HEK293 (cell line): ENCODE data around the gene PACRG.

Experiments
- CTCF ChIA-PET: fragments of 350-600 bp; formaldehyde crosslinking; extraction: SDS; loops from one replicate; lab custom pipeline; 2021; ENCODE audit warnings: antibody characterized with exemption; lab: Yijun Ruan, JAX
- POLR2A ChIA-PET: fragments of 300-600 bp; formaldehyde crosslinking; extraction: SDS; loops from one replicate; lab custom pipeline; 2020; ENCODE audit warnings: antibody characterized with exemption, inconsistent platforms; lab: Yijun Ruan, JAX
- H3K27ac ChIP-seq: fragments of 200-500 bp; sonication (Bioruptor generic); 2 replicates; pipeline ENCODE4 v1.5.1; 2014; ENCODE audit warnings: low read depth, low read length, control low read depth, inconsistent platforms; ENCODE audit errors: extremely low read depth
- H3K36me3 ChIP-seq, 2 experiments: fragments of 200-500 bp in 1 of 2; sonication (Bioruptor generic) in 1 of 2; 1 replicate in 1 of 2; 2 replicates in 1 of 2; pipeline ENCODE4 v1.5.1; 2014 to 2017; ENCODE audit warnings: inconsistent platforms in 2 of 2, low read length in 2 of 2; ENCODE audit not compliant: control insufficient read depth in 2 of 2, insufficient read depth in 1 of 2
- H3K4me1 ChIP-seq: fragments of 200-500 bp; sonication (Bioruptor generic); 2 replicates; pipeline ENCODE4 v1.5.1; 2014; ENCODE audit warnings: mild to moderate bottlenecking, low read length, inconsistent platforms; ENCODE audit not compliant: control insufficient read depth, insufficient read depth
- H3K4me3 ChIP-seq: 2 replicates; pipeline ENCODE4 v1.5.1; 2011; ENCODE audit warnings: low read depth, mild to moderate bottlenecking, control low read depth, low read length, moderate library complexity
- H3K9me3 ChIP-seq: fragments of 200-500 bp; sonication (Bioruptor generic); 2 replicates; pipeline ENCODE4 v1.5.1; 2014; ENCODE audit warnings: low read depth, low read length, inconsistent platforms; ENCODE audit not compliant: control insufficient read depth, insufficient read depth
- AEBP2 ChIP-seq: fragments of 450-650 bp; formaldehyde crosslinking; IDR thresholded peaks from 2 replicates; pipeline ENCODE4 v1.5.1; 2016; ENCODE audit warnings: missing biosample characterization, missing genetic modification characterization, borderline replicate concordance
- HOXA7 ChIP-seq: sonication (generic); formaldehyde crosslinking; IDR thresholded peaks from 2 replicates; pipeline ENCODE4 v1.8.1; 2022; ENCODE audit warnings: missing genetic modification reagents, borderline replicate concordance
- KLF7 ChIP-seq: fragments of 450-650 bp; formaldehyde crosslinking; IDR thresholded peaks from 2 replicates; pipeline ENCODE4 v1.5.1; 2016; ENCODE audit warnings: missing biosample characterization, missing genetic modification characterization, borderline replicate concordance
- PRDM1 ChIP-seq: fragments of 450-650 bp; formaldehyde crosslinking; IDR thresholded peaks from 2 replicates; pipeline ENCODE4; 2016; ENCODE audit warnings: missing biosample characterization, missing genetic modification characterization
- PRDM2 ChIP-seq: fragments of 450-650 bp; formaldehyde crosslinking; IDR thresholded peaks from 2 replicates; pipeline ENCODE4 v1.5.1; 2016; ENCODE audit warnings: missing biosample characterization, missing genetic modification characterization, borderline replicate concordance
- SETDB1 ChIP-seq: IDR thresholded peaks from one replicate; pipeline ENCODE4 v1.6.1; 2017; ENCODE audit warnings: mild to moderate bottlenecking, low read length, moderate library complexity, mixed read lengths; ENCODE audit not compliant: insufficient read length
- TSHZ1 ChIP-seq: fragments of 450-650 bp; formaldehyde crosslinking; IDR thresholded peaks from 2 replicates; pipeline ENCODE4 v1.5.1; 2016; ENCODE audit warnings: missing biosample characterization, missing genetic modification characterization, borderline replicate concordance
- ZBTB48 ChIP-seq: fragments of 450-650 bp; formaldehyde crosslinking; IDR thresholded peaks from 2 replicates; pipeline ENCODE4 v1.5.1; 2016; ENCODE audit warnings: missing biosample characterization, missing genetic modification characterization
- ZNF114 ChIP-seq: fragments of 450-650 bp; formaldehyde crosslinking; IDR thresholded peaks from 2 replicates; pipeline ENCODE4 v1.5.0; 2017; ENCODE audit warnings: missing biosample characterization, missing genetic modification characterization
- ZNF140 ChIP-seq: fragments of 450-650 bp; formaldehyde crosslinking; IDR thresholded peaks from 2 replicates; pipeline ENCODE4 v1.5.1; 2016; ENCODE audit warnings: missing biosample characterization, missing genetic modification characterization
- ZNF214 ChIP-seq: fragments of 450-650 bp; formaldehyde crosslinking; IDR thresholded peaks from 2 replicates; pipeline ENCODE4 v1.5.1; 2017; ENCODE audit warnings: missing biosample characterization, mild to moderate bottlenecking, missing genetic modification characterization, borderline replicate concordance
- ZNF26 ChIP-seq: fragments of 450-650 bp; formaldehyde crosslinking; IDR thresholded peaks from 2 replicates; pipeline ENCODE4 v1.5.1; 2016; ENCODE audit warnings: missing biosample characterization, missing genetic modification characterization
- ZNF549 ChIP-seq: fragments of 450-650 bp; IDR thresholded peaks from 2 replicates; pipeline ENCODE4 v1.5.1; 2018; ENCODE audit warnings: missing biosample characterization, missing genetic modification characterization, mild to moderate bottlenecking, inconsistent platforms, moderate library complexity
- ZNF555 ChIP-seq: fragments of 450-650 bp; formaldehyde crosslinking; conservative IDR thresholded peaks from 2 replicates; pipeline ENCODE4 v1.5.1; 2017; ENCODE audit warnings: missing biosample characterization, mild to moderate bottlenecking, missing genetic modification characterization, inconsistent platforms
- ZNF596 ChIP-seq: fragments of 450-650 bp; IDR thresholded peaks from 2 replicates; pipeline ENCODE4 v1.5.0; 2018; ENCODE audit warnings: missing biosample characterization, mild to moderate bottlenecking, missing genetic modification characterization, moderate library complexity
- ZNF701 ChIP-seq: fragments of 450-650 bp; formaldehyde crosslinking; IDR thresholded peaks from 2 replicates; pipeline ENCODE4 v1.5.1; 2016; ENCODE audit warnings: missing biosample characterization, missing genetic modification characterization
- ZNF704 ChIP-seq: fragments of 450-650 bp; formaldehyde crosslinking; IDR thresholded peaks from 2 replicates; pipeline ENCODE4 v1.5.1; 2016; ENCODE audit warnings: missing biosample characterization, missing genetic modification characterization
- ZNF791 ChIP-seq: fragments of 450-650 bp; formaldehyde crosslinking; IDR thresholded peaks from 2 replicates; pipeline ENCODE4 v1.5.1; 2016; ENCODE audit warnings: missing biosample characterization, missing genetic modification characterization
- ZXDB ChIP-seq: fragments of 450-650 bp; formaldehyde crosslinking; IDR thresholded peaks from 2 replicates; pipeline ENCODE4 v1.5.1; 2016; ENCODE audit warnings: missing biosample characterization, missing genetic modification characterization

The PACRG gene

GRCh38 chr6:163023700-163024099 lies 295.9 kb downstream of the PACRG start:
- POLR2A ChIA-PET: no interaction called here
- no peak overlapping the region for H3K4me3 ChIP-seq
- TF ChIP-seq ZNF596: no peak
- TF ChIP-seq SETDB1: peak; percentile 61
- TF ChIP-seq, all 188 proteins: peak for 1
- Histone ChIP-seq H3K4me1 (no peaks in the 10 kb centered on the region), H3K36me3 (no peaks in the 10 kb centered on the region), H3K27ac (no peak overlapping the region), H3K9me3 (no peaks in the 10 kb centered on the region)
- CTCF ChIA-PET: no interaction called here

GRCh38 chr6:163026893-163027292 lies 299.1 kb downstream of the PACRG start:
- H3K4me3 ChIP-seq: no peak overlapping the region
- TF ChIP-seq ZNF701 (tag by site-specific recombination) (no peak), HOXA7 (CRISPR knock-in tag) (no peak), ZNF704 (tag by site-specific recombination) (no peak), TSHZ1 (tag by site-specific recombination) (no peak), ZNF549 (tag by site-specific recombination) (no peak), ZNF114 (tag by site-specific recombination) (no peak), ZNF214 (tag by site-specific recombination) (no peak), AEBP2 (no peak), PRDM1 (tag by site-specific recombination) (no peak), ZNF26 (tag by site-specific recombination) (no peak), KLF7 (tag by site-specific recombination) (no peak), ZNF140 (tag by site-specific recombination) (no peak)
- TF ChIP-seq, all 188 proteins: peak for 0
- ChIA-PET POLR2A (no interaction called here), CTCF (interaction anchor here (0.6 kb wide), 1 partner anchor 1067 kb away, joined by 3 read pairs; no protein-coding TSS in a partner anchor)
- Histone ChIP-seq H3K36me3 (no peaks in the 10 kb centered on the region), H3K9me3 (no peaks in the 10 kb centered on the region), H3K4me1 (no peaks in the 10 kb centered on the region), H3K27ac (no peak overlapping the region)

GRCh38 chr6:163030980-163031379 lies 303.2 kb downstream of the PACRG start:
- Histone ChIP-seq H3K27ac (no peak overlapping the region), H3K4me3 (no peak overlapping the region), H3K36me3 (no peaks in the 10 kb centered on the region), H3K9me3 (no peaks in the 10 kb centered on the region), H3K4me1 (no peaks in the 10 kb centered on the region)
- ChIA-PET CTCF (no interaction called here), POLR2A (no interaction called here)
- no peak for TF ChIP-seq ZBTB48
- no peak for TF ChIP-seq PRDM2 (tag by site-specific recombination)
- no peak for TF ChIP-seq ZXDB (tag by site-specific recombination)
- TF ChIP-seq ZNF791: no peak
- TF ChIP-seq ZNF555: no peak
